PC-3 (cell line): ENCODE results near the gene ARHGAP23. TPM values are rescaled to one million over a fixed set of nuclear protein-coding genes. Genes with fewer than 3 reads are reported as not detected.

ENCODE experiments used
- ATAC-seq: fragments of 200-7000 bp; cut with Tn5 transposase; 2 replicates; pipeline ENCODE4 v1.9.1; 2020; ENCODE audit warnings: mild to moderate bottlenecking, moderate library complexity
- BruUV-seq: library from RNA; stranded (reverse); fragments of 400-500 nt; replicated peaks from 2 replicates; lab custom pipeline; 2021; lab: Mats Ljungman, UMichigan
- CTCF ChIA-PET: fragments of 300-600 bp; sonication (Branson Sonifier 250); formaldehyde crosslinking; loops from one replicate; lab custom pipeline; 2022; ENCODE audit warnings: antibody characterized with exemption; lab: Charles Lee
- POLR2A ChIA-PET: fragments of 300-600 bp; sonication (Branson Sonifier 250); formaldehyde crosslinking; loops from one replicate; lab custom pipeline; 2022; ENCODE audit warnings: antibody characterized with exemption; ENCODE audit not compliant: unreplicated experiment; lab: Charles Lee
- DNase-seq: peaks from one replicate; pipeline ENCODE4 v3.0.0-alpha.2; 2015
- H2AFZ ChIP-seq: fragments of 300-600 bp; sonication (generic); 2 replicates; pipeline ENCODE4 v1.6.0; 2016; ENCODE audit warnings: antibody characterized with exemption, low read length
- H3F3A ChIP-seq: fragments of 300-600 bp; sonication (generic); one replicate; pipeline ENCODE4 v1.6.0; 2017; ENCODE audit warnings: antibody characterized with exemption, low read length, control low read depth, mild to moderate bottlenecking; ENCODE audit not compliant: unreplicated experiment
- H3K27ac ChIP-seq: fragments of 300-600 bp; sonication (generic); 2 replicates; pipeline ENCODE4 v1.5.1; 2016; ENCODE audit warnings: mild to moderate bottlenecking, low read length
- H3K27me3 ChIP-seq: fragments of 300-600 bp; sonication (generic); 2 replicates; pipeline ENCODE4 v1.6.1; 2016; ENCODE audit warnings: low read length, mixed read lengths
- H3K36me3 ChIP-seq: fragments of 300-600 bp; sonication (generic); 2 replicates; pipeline ENCODE4 v1.6.1; 2016; ENCODE audit warnings: low read depth, mixed run types, low read length, mixed read lengths
- H3K4me1 ChIP-seq: fragments of 300-600 bp; sonication (generic); 2 replicates; pipeline ENCODE4 v1.5.1; 2016; ENCODE audit warnings: low read length; ENCODE audit not compliant: insufficient read depth
- H3K4me2 ChIP-seq: fragments of 300-600 bp; sonication (generic); 2 replicates; pipeline ENCODE4 v1.6.0; 2016; ENCODE audit warnings: low read length
- H3K4me3 ChIP-seq: fragments of 300-600 bp; sonication (generic); 2 replicates; pipeline ENCODE4 v1.5.1; 2016; ENCODE audit warnings: mild to moderate bottlenecking, low read length, mixed read lengths
- H3K79me2 ChIP-seq: fragments of 300-600 bp; sonication (generic); 2 replicates; pipeline ENCODE4 v1.6.1; 2017; ENCODE audit warnings: low read length, mixed read lengths
- H3K9ac ChIP-seq: fragments of 300-600 bp; sonication (generic); 2 replicates; pipeline ENCODE4 v1.6.0; 2016; ENCODE audit warnings: mild to moderate bottlenecking, low read length
- H3K9me2 ChIP-seq: fragments of 300-600 bp; sonication (generic); replicated peaks from 2 replicates; pipeline ENCODE4 v1.6.1; 2016; ENCODE audit warnings: mixed run types, low read length, mixed read lengths
- H3K9me3 ChIP-seq: fragments of 300-600 bp; sonication (generic); 2 replicates; pipeline ENCODE4 v1.6.1; 2016; ENCODE audit warnings: low read length, mixed read lengths
- H4K20me1 ChIP-seq: fragments of 300-600 bp; sonication (generic); 2 replicates; pipeline ENCODE4 v1.6.1; 2016; ENCODE audit warnings: low read length, mixed read lengths
- EZH2 ChIP-seq: fragments of 300-600 bp; sonication (generic); IDR thresholded peaks from one replicate; pipeline ENCODE4 v1.6.1; 2017; ENCODE audit warnings: antibody characterized with exemption, mild to moderate bottlenecking, low read length; ENCODE audit not compliant: unreplicated experiment
- EZH2phosphoT487 ChIP-seq: fragments of 300-600 bp; sonication (generic); IDR thresholded peaks from 2 replicates; pipeline ENCODE4 v1.6.1; 2018; ENCODE audit warnings: mild to moderate bottlenecking, antibody characterized with exemption, low read length, borderline replicate concordance
- intact Hi-C: fragments of 100-400 bp; cut with micrococcal nuclease; formaldehyde crosslinking; loops from 2 replicates; pipeline ENCODE4 v1.9.0; 2023
- total RNA-seq: library from RNA; depleted of rRNA; stranded (reverse); fragments of >200 nt; gene quantifications from 2 replicates; pipeline ENCODE4 v1.2.3, GENCODE V29; 2014
- TF ChIP-seq, protein P1 (sequence below): fragments of 300-600 bp; sonication (generic); conservative IDR thresholded peaks from 2 replicates; pipeline ENCODE4 v1.5.1; 2017; ENCODE audit warnings: antibody characterized with exemption, low read depth, mild to moderate bottlenecking, low read length

Gene ARHGAP23
- total RNA-seq, 1 experiment from 2014 or later: 9.0 TPM

DNA sequence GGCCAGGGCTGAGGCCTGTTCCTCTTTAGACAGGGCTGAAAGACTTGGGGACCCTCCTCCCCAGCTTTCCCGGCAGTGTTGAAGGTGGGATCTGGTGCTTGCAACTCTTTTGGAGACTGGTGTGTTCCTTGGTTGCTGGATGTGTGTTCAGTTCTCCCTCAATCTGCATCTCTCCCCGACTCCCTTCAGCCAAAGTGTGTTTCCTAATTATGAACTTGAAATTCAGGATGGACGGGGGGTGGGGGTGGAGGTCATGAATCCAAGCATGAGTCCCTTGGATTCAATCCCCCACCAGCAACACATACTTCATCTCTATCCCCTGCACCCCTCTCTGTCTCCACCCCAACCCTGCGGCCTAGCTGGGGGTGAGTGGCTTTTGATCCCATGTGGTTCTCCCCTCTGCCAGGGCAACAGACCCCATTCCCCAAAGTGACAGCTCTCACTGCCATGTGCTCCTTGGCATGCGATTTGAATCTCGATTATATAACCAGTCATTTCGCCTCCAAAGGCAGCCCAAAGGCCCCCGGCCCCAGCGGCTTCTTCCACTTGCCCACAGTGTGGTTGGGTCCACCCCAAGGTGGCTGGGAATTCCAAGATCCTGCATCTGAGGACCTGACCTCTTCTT, 1.3 kb downstream of the ARHGAP23 start:
- Histone ChIP-seq H3K79me2 (no peaks in the 10 kb centered on the region), H3K27me3 (no peaks in the 10 kb centered on the region), H3K27ac (no peak overlapping the region), H3F3A (no peaks in the 10 kb centered on the region), H4K20me1 (no peaks in the 10 kb centered on the region), H2AFZ (peak overlapping the region; percentile 92; the same call in 1 of the 2 replicates), H3K9me2 (no peaks in the 10 kb centered on the region), H3K36me3 (no peaks in the 10 kb centered on the region), H3K4me2 (peak overlapping the region; percentile 89), H3K4me3 (peak overlapping the region; percentile 82; the same call in 1 of the 2 replicates), H3K9ac (no peak overlapping the region), H3K9me3 (no peaks in the 10 kb centered on the region), H3K4me1 (peaks cover 12% of the 10 kb centered on the region)
- ChIA-PET CTCF (no interaction called here), POLR2A (interaction anchor here (0.6 kb wide), 1 partner anchor 783 kb away, joined by 4 read pairs; no protein-coding TSS in a partner anchor)
- TSS peak; percentile 38 for BruUV-seq
- no peak for TF ChIP-seq EZH2phosphoT487
- no peak for TF ChIP-seq EZH2
- TF ChIP-seq, protein P1, sequence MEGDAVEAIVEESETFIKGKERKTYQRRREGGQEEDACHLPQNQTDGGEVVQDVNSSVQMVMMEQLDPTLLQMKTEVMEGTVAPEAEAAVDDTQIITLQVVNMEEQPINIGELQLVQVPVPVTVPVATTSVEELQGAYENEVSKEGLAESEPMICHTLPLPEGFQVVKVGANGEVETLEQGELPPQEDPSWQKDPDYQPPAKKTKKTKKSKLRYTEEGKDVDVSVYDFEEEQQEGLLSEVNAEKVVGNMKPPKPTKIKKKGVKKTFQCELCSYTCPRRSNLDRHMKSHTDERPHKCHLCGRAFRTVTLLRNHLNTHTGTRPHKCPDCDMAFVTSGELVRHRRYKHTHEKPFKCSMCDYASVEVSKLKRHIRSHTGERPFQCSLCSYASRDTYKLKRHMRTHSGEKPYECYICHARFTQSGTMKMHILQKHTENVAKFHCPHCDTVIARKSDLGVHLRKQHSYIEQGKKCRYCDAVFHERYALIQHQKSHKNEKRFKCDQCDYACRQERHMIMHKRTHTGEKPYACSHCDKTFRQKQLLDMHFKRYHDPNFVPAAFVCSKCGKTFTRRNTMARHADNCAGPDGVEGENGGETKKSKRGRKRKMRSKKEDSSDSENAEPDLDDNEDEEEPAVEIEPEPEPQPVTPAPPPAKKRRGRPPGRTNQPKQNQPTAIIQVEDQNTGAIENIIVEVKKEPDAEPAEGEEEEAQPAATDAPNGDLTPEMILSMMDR: no peak
- no peak for DNase-seq
- no peak for ATAC-seq
- intact Hi-C loops: loop anchor here (10.0 kb wide), 1 partner anchor 235 kb away; no protein-coding TSS in a partner anchor

DNA sequence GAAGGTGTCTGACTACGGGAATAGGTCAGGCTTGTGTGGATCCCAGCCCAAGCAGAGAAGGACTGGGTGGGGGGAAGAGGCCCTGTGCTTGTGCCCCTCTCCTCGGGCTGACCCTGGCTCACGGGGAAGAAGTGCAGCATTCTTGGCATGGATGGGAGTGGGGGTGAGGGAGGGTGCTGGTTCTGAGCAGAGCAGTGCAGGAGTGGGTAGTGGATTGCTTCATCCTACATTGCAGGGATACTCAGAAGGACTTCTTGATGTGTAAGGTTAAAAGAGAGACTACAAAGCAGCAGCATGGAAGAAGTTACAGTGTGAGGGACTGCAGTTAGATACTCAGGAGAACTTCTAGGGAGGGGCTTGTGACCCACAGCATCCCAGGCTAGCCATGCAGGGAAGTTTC, 2.1 kb downstream of the ARHGAP23 start:
- Histone ChIP-seq H3K9me3 (no peaks in the 10 kb centered on the region), H2AFZ (no peak overlapping the region), H3K27ac (no peak overlapping the region), H3K9me2 (no peaks in the 10 kb centered on the region), H4K20me1 (no peaks in the 10 kb centered on the region), H3F3A (no peaks in the 10 kb centered on the region), H3K4me3 (no peak overlapping the region), H3K9ac (no peak overlapping the region), H3K79me2 (no peaks in the 10 kb centered on the region), H3K27me3 (no peaks in the 10 kb centered on the region), H3K4me2 (no peak overlapping the region), H3K36me3 (no peaks in the 10 kb centered on the region), H3K4me1 (peaks cover 12% of the 10 kb centered on the region)
- POLR2A ChIA-PET: no interaction called here
- ATAC-seq (no peak), DNase-seq (no peak)
- BruUV-seq: no TSS peak
- TF ChIP-seq, protein P1: no peak
- no peak for TF ChIP-seq EZH2
- TF ChIP-seq EZH2phosphoT487: no peak
- CTCF ChIA-PET: no interaction called here
- intact Hi-C loops: no loop called here

DNA sequence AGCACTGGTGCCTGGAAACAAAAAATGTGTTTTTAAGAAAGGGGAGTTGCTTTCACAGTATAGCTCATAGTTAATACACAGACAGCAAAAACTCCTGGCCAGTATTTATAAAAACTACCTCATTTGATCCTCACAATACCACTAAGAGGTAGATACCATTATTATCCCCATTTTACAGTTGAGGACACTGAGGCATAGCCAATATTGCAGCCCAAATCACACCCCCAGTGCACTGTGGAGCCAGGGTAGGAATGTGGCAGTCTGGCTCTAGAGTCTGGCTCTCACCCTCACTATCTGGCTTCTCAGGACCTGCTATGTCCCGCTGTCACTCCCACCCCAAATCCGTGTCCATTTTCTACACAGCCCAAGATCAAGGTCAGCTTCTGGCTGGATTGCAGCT, 2.6 kb downstream of the ARHGAP23 start:
- H3K4me3 ChIP-seq: no peak overlapping the region
- DNase-seq (no peak), ATAC-seq (no peak)
- H3K4me1 ChIP-seq: peaks cover 12% of the 10 kb centered on the region
- no peaks in the 10 kb centered on the region for H3F3A ChIP-seq
- H3K27ac ChIP-seq: no peak overlapping the region
- no TSS peak for BruUV-seq
- intact Hi-C loops: no loop called here
- H3K9ac ChIP-seq: no peak overlapping the region
- H3K9me3 ChIP-seq: no peaks in the 10 kb centered on the region
- H3K79me2 ChIP-seq: no peaks in the 10 kb centered on the region
- no peak overlapping the region for H2AFZ ChIP-seq
- CTCF ChIA-PET: no interaction called here
- POLR2A ChIA-PET: no interaction called here
- H3K4me2 ChIP-seq: no peak overlapping the region
- H3K9me2 ChIP-seq: no peaks in the 10 kb centered on the region
- no peaks in the 10 kb centered on the region for H4K20me1 ChIP-seq
- no peaks in the 10 kb centered on the region for H3K27me3 ChIP-seq
- TF ChIP-seq EZH2 (no peak), EZH2phosphoT487 (no peak)
- TF ChIP-seq, protein P1: no peak
- no peaks in the 10 kb centered on the region for H3K36me3 ChIP-seq
